H9 (cell line): ENCODE results near the gene CCDC38. TPM values are rescaled to one million over a fixed set of nuclear protein-coding genes. Genes with fewer than 3 reads are reported as not detected.

Source experiments
- DNase-seq: peaks from one replicate; pipeline ENCODE4 v3.0.0-alpha.2; 2017
- H2AFZ ChIP-seq: one replicate; pipeline ENCODE4 v1.6.1; 2013; ENCODE audit warnings: mild to moderate bottlenecking, low read length, control low read depth, moderate library complexity
- H2AK5ac ChIP-seq: 2 replicates; pipeline ENCODE4 v1.6.1; 2013; ENCODE audit warnings: low read length, control low read depth, mixed read lengths; ENCODE audit not compliant: insufficient read length
- H2BK120ac ChIP-seq: one replicate; pipeline ENCODE4 v1.6.1; 2013; ENCODE audit warnings: low read depth, mild to moderate bottlenecking, low read length, control low read depth, inconsistent platforms; ENCODE audit not compliant: poor library complexity, severe bottlenecking
- H2BK12ac ChIP-seq: 2 replicates; pipeline ENCODE4 v1.6.1; 2013; ENCODE audit warnings: low read length, control low read depth, mixed read lengths, low read depth; ENCODE audit not compliant: insufficient read length
- H2BK15ac ChIP-seq: 2 replicates; pipeline ENCODE4 v1.6.1; 2013; ENCODE audit warnings: low read depth, low read length, control low read depth
- H2BK20ac ChIP-seq: one replicate; pipeline ENCODE4 v1.6.1; 2013; ENCODE audit warnings: low read depth, mild to moderate bottlenecking, low read length, control low read depth, inconsistent platforms; ENCODE audit not compliant: poor library complexity, severe bottlenecking
- H2BK5ac ChIP-seq: 2 replicates; pipeline ENCODE4 v1.6.1; 2013; ENCODE audit warnings: low read length, control low read depth, mixed read lengths; ENCODE audit not compliant: insufficient read length
- H3K14ac ChIP-seq: 2 replicates; pipeline ENCODE4 v1.6.1; 2013; ENCODE audit warnings: low read length, control low read depth; ENCODE audit not compliant: insufficient read depth
- H3K18ac ChIP-seq: 2 replicates; pipeline ENCODE4 v1.6.1; 2013; ENCODE audit warnings: low read depth, mild to moderate bottlenecking, mixed read lengths, low read length, control low read depth; ENCODE audit not compliant: insufficient read length
- H3K23ac ChIP-seq: 2 replicates; pipeline ENCODE4 v1.6.1; 2013; ENCODE audit warnings: low read length, control low read depth, mixed read lengths, low read depth; ENCODE audit not compliant: insufficient read length
- H3K23me2 ChIP-seq: 2 replicates; pipeline ENCODE4 v1.6.1; 2013; ENCODE audit warnings: low read depth, mild to moderate bottlenecking, mixed read lengths, low read length, control low read depth; ENCODE audit not compliant: insufficient read length, poor library complexity, severe bottlenecking
- H3K27ac ChIP-seq: 2 replicates; pipeline ENCODE4 v1.5.1; 2013; ENCODE audit warnings: low read length, control low read depth, mixed read lengths, low read depth; ENCODE audit not compliant: insufficient read length
- H3K27me3 ChIP-seq: 2 replicates; pipeline ENCODE4 v1.6.1; 2013; ENCODE audit warnings: low read length, control low read depth, inconsistent platforms; ENCODE audit not compliant: insufficient read depth
- H3K4ac ChIP-seq: 2 replicates; pipeline ENCODE4 v1.6.1; 2013; ENCODE audit warnings: low read depth, mild to moderate bottlenecking, control low read depth, inconsistent platforms, low read length, moderate library complexity
- H3K4me1 ChIP-seq: 2 replicates; pipeline ENCODE4 v1.6.1; 2013; ENCODE audit warnings: low read length, control low read depth, inconsistent platforms; ENCODE audit not compliant: insufficient read depth
- H3K4me2 ChIP-seq: 2 replicates; pipeline ENCODE4 v1.6.1; 2013; ENCODE audit warnings: low read length, control low read depth, mixed read lengths; ENCODE audit not compliant: insufficient read length, insufficient read depth
- H3K56ac ChIP-seq: 2 replicates; pipeline ENCODE4 v1.6.1; 2013; ENCODE audit warnings: low read depth, mild to moderate bottlenecking, mixed read lengths, low read length, control low read depth; ENCODE audit not compliant: insufficient read length
- H3K79me1 ChIP-seq: 2 replicates; pipeline ENCODE4 v1.6.1; 2013; ENCODE audit warnings: low read depth, mild to moderate bottlenecking, moderate library complexity, low read length, control low read depth, inconsistent platforms; ENCODE audit not compliant: insufficient read depth, poor library complexity, severe bottlenecking
- H3K79me2 ChIP-seq: 2 replicates; pipeline ENCODE4 v1.6.1; 2013; ENCODE audit warnings: low read length, control low read depth, inconsistent platforms; ENCODE audit not compliant: insufficient read depth
- H3K9ac ChIP-seq: 2 replicates; pipeline ENCODE4 v1.6.1; 2013; ENCODE audit warnings: low read length, control low read depth, mixed read lengths; ENCODE audit not compliant: insufficient read length; ENCODE audit errors: extremely low read depth
- H3K9me3 ChIP-seq: one replicate; pipeline ENCODE4 v1.6.1; 2013; ENCODE audit warnings: low read depth, low read length, inconsistent platforms; ENCODE audit not compliant: control insufficient read depth
- H3T11ph ChIP-seq: one replicate; pipeline ENCODE4 v1.6.1; 2013; ENCODE audit warnings: mild to moderate bottlenecking, low read length, control low read depth, inconsistent platforms
- H4K20me1 ChIP-seq: one replicate; pipeline ENCODE4 v1.6.1; 2013; ENCODE audit not compliant: control insufficient read depth, insufficient read length, insufficient read depth
- H4K5ac ChIP-seq: 2 replicates; pipeline ENCODE4 v1.6.1; 2013; ENCODE audit warnings: low read depth, mild to moderate bottlenecking, mixed read lengths, low read length, control low read depth; ENCODE audit not compliant: insufficient read length
- H4K8ac ChIP-seq: replicated peaks from 2 replicates; pipeline ENCODE4 v1.6.1; 2013; ENCODE audit warnings: low read length, control low read depth, mixed read lengths, low read depth; ENCODE audit not compliant: insufficient read length
- H4K91ac ChIP-seq: 2 replicates; pipeline ENCODE4 v1.6.1; 2013; ENCODE audit warnings: low read depth, mild to moderate bottlenecking, moderate library complexity, mixed read lengths, low read length, control low read depth; ENCODE audit not compliant: insufficient read length
- H3K27ac Mint-ChIP-seq, 3 experiments: 2 replicates in 2 of 3; 3 replicates in 1 of 3; pipeline ENCODE4 v1.8.0; 2020 to 2021; ENCODE audit warnings: mixed read lengths in 3 of 3, mild to moderate bottlenecking in 1 of 3, moderate library complexity in 1 of 3
- H3K27me3 Mint-ChIP-seq: 2 replicates; pipeline ENCODE4 v1.8.0; 2021; ENCODE audit warnings: low read depth, mild to moderate bottlenecking, moderate library complexity, mixed read lengths
- H3K36me3 Mint-ChIP-seq, 3 experiments: 2 replicates in 2 of 3; 3 replicates in 1 of 3; pipeline ENCODE4 v1.8.0; 2020 to 2021; ENCODE audit warnings: low read depth in 3 of 3, mixed read lengths in 3 of 3; ENCODE audit not compliant: insufficient read depth in 1 of 3
- H3K4me1 Mint-ChIP-seq, 2 experiments: 2 replicates each; pipeline ENCODE4 v1.8.0; 2020; ENCODE audit warnings: mixed read lengths in 2 of 2
- H3K4me3 Mint-ChIP-seq, 2 experiments: 2 replicates in 1 of 2; 3 replicates in 1 of 2; pipeline ENCODE4 v1.8.0; 2020 to 2021; ENCODE audit warnings: mild to moderate bottlenecking in 2 of 2, mixed read lengths in 2 of 2, moderate library complexity in 1 of 2
- H3K9me3 Mint-ChIP-seq, 2 experiments: 2 replicates in 1 of 2; 3 replicates in 1 of 2; pipeline ENCODE4 v1.8.0; 2020; ENCODE audit warnings: mild to moderate bottlenecking in 2 of 2, mixed read lengths in 2 of 2, moderate library complexity in 1 of 2
- CTCF ChIP-seq: fragments of 200-600 bp; sonication (generic); conservative IDR thresholded peaks from 3 replicates; pipeline ENCODE4 v1.8.0; 2021; ENCODE audit warnings: antibody characterized with exemption, mild to moderate bottlenecking
- WGBS: extraction: QIAGEN DNeasy Blood & Tissue Kit; methylation state at CpG from one replicate; pipeline ENCODE4 v1.1.7; 2013; ENCODE audit warnings: missing lambda C conversion rate, low lambda C conversion rate, mixed read lengths; ENCODE audit not compliant: insufficient read length; ENCODE audit errors: extremely low coverage; 5-methylcytosine and 5-hydroxymethylcytosine counted together
- total RNA-seq: library from RNA; stranded (reverse); gene quantifications from 2 replicates; pipeline ENCODE4 v1.2.1, GENCODE V29; 2021

CCDC38 gene
- total RNA-seq, 1 experiment from 2014 or later = not detected

- Histone ChIP-seq H3K4ac (no peak overlapping the region), H3K14ac (no peak overlapping the region), H3K4me1 (no peaks in the 10 kb centered on the region), H2BK5ac (no peak overlapping the region), H3K23ac (no peak overlapping the region), H3K27ac (no peak overlapping the region), H2AFZ (no peak overlapping the region), H3K79me1 (no peaks in the 10 kb centered on the region), H3K79me2 (no peaks in the 10 kb centered on the region), H4K20me1 (no peaks in the 10 kb centered on the region), H3K18ac (no peak overlapping the region), H3K4me2 (no peak overlapping the region), H4K8ac (no peak overlapping the region), H3T11ph (no peak overlapping the region), H3K23me2 (no peaks in the 10 kb centered on the region), H2BK20ac (no peak overlapping the region), H4K91ac (no peak overlapping the region), H2BK12ac (no peak overlapping the region), H3K56ac (no peak overlapping the region), H3K9me3 (no peaks in the 10 kb centered on the region), H2BK120ac (no peak overlapping the region), H2AK5ac (no peak overlapping the region), H3K9ac (no peak overlapping the region), H3K27me3 (no peaks in the 10 kb centered on the region), H2BK15ac (no peak overlapping the region), H4K5ac (no peak overlapping the region)
- WGBS = no CpG with 5 or more reads among the region's 5 CpGs
- Mint-ChIP-seq H3K27ac (no peak overlapping the region), H3K4me1 (no peaks in the 10 kb centered on the region), H3K4me3 (no peak overlapping the region), H3K9me3 (no peaks in the 10 kb centered on the region), H3K27me3 (no peaks in the 10 kb centered on the region; the same call in 1 of the 2 replicates), H3K36me3 (no peaks in the 10 kb centered on the region)
- no peak for TF ChIP-seq CTCF
- DNase-seq = no peak
Observed at GRCh38 chr12:95887311-95887710, 55.1 kb downstream of the CCDC38 start.
